H4 (cell line): Measurements from ENCODE around the gene SYPL2. TPM values are rescaled to one million over a fixed set of nuclear protein-coding genes. Genes with fewer than 3 reads are reported as not detected.

Experiments
- DNase-seq: peaks from one replicate; pipeline ENCODE4 v3.0.0-alpha.2; 2015; ENCODE audit warnings: low spot score
- total RNA-seq: library from RNA; depleted of rRNA; stranded (reverse); fragments of >200 nt; shearing (Covaris generic); gene quantifications from 2 replicates; pipeline ENCODE4 v1.2.3, GENCODE V29; 2014

SYPL2 gene
- total RNA-seq, 1 experiment from 2014 or later: 0.54 TPM

GRCh38 chr1:109491372-109491771, 25.0 kb downstream of the SYPL2 start:
- no peak for DNase-seq

GRCh38 chr1:109492779-109493178, 26.4 kb downstream of the SYPL2 start:
- DNase-seq: no peak

GRCh38 chr1:109493227-109493626, 26.9 kb downstream of the SYPL2 start:
- DNase-seq: no peak

- DNase-seq: peak; percentile 75
These were observed 27.6 kb downstream of the SYPL2 start, which contains the start of gene CYB561D1 for GRCh38 chr1:109493805-109494539. Gene CYB561D1, plus strand, starts transcription at chr1:109494094. Its CDS starts 46 bp downstream, at chr1:109494140.

- no peak for DNase-seq
These were observed 29.4 kb downstream of the SYPL2 start for GRCh38 chr1:109495738-109496137.

GRCh38 chr1:109497449-109498160, 31.3 kb downstream of the SYPL2 start:
- DNase-seq: no peak

- no peak for DNase-seq
These were observed 31.9 kb downstream of the SYPL2 start for GRCh38 chr1:109498161-109498801.

- DNase-seq: no peak
These were observed 32.7 kb downstream of the SYPL2 start for GRCh38 chr1:109499081-109499480.

- no peak for DNase-seq
These were observed 33.6 kb downstream of the SYPL2 start for GRCh38 chr1:109499661-109500536.

- no peak for DNase-seq
These were observed 34.6 kb downstream of the SYPL2 start for GRCh38 chr1:109500941-109501381.

GRCh38 chr1:109501644-109502363, 35.5 kb downstream of the SYPL2 start:
- no peak for DNase-seq

GRCh38 chr1:109502364-109502851, 36.1 kb downstream of the SYPL2 start:
- DNase-seq: no peak

GRCh38 chr1:109503935-109504334, 37.6 kb downstream of the SYPL2 start:
- DNase-seq: no peak

- no peak for DNase-seq
These were observed 38.6 kb downstream of the SYPL2 start for GRCh38 chr1:109504974-109505373.

- DNase-seq: no peak
These were observed 41.9 kb downstream of the SYPL2 start for GRCh38 chr1:109508001-109508872.

- no peak for DNase-seq
These were observed 42.5 kb downstream of the SYPL2 start for GRCh38 chr1:109508873-109509175.

GRCh38 chr1:109509176-109510134, 43.1 kb downstream of the SYPL2 start, which contains the start of gene AMIGO1:
Gene AMIGO1, minus strand, starts transcription at chr1:109509727. Its CDS starts 815 bp downstream, at chr1:109508912.
- DNase-seq: no peak

- no peak for DNase-seq
These were observed 46.9 kb downstream of the SYPL2 start for GRCh38 chr1:109513110-109513710.
